GM18867 (cell line): ENCODE measurements around the gene VAT1L.

Source experiments
- ATAC-seq: cut with Tn5 transposase; IDR thresholded peaks from one replicate; pipeline ENCODE4 v1.9.1; 2021; ENCODE audit warnings: mild to moderate bottlenecking, moderate library complexity; ENCODE audit not compliant: unreplicated experiment

VAT1L gene

DNA sequence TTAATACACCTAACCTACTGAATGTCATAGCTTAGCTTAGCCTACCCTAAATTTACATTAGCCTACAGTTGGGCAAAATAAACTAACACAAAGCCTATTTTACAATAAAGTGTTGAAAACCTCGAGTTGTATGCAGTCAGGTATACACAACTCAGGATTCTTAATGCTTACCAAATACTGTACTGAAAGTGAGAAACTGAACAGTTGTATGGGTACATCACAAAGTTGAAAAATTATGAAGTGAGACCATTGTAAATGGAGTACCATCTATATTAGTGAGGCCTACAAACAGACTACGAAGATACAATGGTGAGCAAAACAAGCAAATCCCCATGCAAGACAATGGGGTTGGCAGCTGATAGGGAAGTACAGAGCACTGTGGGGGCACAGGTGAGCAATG, 79.7 kb downstream of the VAT1L start:
- peak; percentile 31 for ATAC-seq

DNA sequence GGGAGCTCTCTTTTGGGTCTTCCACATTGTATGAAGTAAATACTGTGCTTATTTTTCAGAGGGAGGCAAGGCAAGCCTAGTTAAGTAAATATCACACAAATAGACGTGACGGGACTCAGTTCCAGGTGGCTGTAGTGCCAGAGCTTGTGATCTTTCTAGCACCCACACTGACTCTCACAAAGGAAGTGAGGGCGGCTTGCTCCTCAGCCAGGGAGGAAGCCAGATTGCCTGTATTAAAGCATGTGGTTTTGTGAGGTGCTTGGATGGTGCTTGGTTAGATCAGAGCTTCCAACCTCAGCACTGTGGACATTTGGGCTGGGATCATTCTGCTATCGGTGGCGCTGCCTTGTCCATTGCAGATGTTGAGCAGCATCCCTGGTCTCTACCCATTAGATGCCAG, 80.1 kb downstream of the VAT1L start:
- peak; percentile 95 for ATAC-seq

DNA sequence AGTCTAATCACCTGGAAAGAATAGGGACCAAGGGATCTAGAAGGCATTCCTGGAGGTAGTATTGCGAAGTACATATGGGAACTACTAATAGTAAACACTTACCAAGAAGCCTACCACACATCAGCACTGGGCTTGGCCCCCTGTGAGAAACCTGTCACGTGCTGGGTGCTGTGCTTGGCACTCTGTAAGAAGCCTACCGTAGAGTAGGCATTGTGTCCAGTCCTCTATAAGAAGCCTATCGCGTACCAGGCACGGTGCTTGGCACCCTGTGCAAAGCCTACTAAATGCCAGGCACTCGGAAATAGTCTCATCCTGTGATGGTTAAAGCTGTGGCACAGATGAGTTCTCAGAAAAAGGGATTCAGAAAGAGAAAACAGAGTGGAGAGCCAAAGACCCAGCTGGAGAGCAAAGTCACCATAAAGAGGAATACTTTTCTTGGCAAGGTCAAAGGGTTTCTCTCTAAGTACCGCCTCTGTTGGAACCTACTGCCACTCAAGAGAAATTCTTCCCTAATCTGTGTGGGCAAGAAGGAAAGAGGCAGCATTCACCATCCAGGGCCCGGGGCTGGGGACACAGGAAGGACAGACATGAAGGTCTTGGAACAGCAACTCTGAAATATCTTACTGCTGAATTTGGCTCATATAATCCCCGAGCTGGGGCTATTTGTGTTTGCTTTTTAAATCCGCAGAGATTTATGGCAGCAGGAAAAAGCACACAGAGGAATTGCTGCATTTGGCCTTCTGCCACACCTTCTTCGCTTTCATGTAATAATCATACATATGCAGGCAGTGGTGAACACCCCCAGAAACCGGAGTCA, 81.8 kb downstream of the VAT1L start:
- no peak for ATAC-seq

DNA sequence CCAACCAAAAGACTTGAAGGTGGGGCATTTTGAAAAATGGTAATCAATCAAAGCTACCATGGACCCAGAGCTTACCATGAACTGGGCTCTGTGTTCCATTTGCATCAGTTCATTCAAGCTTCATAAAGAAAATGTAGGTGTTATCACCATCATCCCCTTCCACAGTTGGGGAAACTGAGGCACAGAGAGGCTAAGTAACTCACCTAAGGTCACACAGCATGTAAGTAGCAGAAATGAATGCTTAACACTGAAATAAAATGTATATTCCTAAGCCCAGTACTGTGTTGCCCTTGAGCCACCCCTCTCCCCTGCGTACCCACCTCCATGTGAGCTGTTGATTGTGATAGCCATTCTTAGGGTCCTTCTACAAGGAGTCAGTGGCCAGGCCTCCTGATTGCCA, 83.6 kb downstream of the VAT1L start:
- no peak for ATAC-seq

DNA sequence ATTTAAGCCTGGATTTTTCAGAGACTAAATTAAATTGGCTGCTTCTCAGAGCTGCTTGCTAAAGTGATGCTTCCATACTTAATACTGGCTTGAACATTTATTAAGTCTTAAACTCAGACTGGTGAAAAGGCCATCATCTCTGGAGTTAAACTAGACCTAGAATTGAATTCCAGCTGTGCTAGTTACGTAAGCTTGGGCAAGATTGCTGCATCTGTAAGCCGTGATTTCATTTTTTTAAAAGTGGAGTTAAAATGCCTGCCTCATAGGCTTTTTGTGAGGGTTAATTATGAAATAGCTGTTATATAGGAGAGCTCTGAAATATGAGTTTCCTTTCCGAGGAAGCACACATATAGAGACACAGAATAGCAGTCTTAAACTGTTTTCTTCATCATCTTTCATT, 84.7 kb downstream of the VAT1L start:
- no peak for ATAC-seq

DNA sequence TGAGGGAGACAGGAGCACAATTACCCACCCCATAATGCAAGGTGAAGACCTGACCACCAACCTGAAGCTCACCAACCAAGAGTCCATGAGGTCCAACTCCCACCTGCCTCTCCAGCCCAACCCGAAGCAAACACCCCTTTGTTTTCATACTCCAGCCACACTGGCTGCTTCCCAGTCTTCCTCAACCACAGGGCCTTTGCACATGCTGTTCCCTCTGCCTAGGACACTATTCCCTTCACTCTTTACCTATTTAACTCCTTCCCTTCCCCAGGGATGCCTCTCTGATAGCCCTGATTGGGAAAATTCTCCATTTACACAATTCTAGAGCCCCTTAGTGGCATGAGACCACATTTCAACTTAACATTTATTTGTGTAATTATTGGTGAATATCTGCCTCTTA, 86.0 kb downstream of the VAT1L start:
- ATAC-seq: no peak

DNA sequence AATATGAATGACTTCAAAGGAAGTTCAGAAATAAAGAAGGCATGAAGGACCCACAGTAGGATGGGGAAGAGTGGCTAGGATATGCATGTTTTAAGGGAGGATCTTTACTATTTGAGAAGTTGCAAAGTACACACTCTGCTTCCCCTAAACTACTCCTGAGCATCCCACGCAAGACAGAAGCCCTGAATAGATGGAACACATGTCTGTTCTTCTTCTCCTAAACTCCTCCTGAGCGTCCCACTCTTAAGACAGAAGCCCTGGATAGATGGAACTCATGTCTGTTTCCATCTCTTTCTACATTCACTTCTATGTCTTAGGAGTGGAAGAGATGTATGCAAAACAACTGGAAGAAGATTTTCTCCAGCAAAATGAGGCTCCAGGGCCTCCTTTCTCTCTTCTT, 88.4 kb downstream of the VAT1L start:
- no peak for ATAC-seq

DNA sequence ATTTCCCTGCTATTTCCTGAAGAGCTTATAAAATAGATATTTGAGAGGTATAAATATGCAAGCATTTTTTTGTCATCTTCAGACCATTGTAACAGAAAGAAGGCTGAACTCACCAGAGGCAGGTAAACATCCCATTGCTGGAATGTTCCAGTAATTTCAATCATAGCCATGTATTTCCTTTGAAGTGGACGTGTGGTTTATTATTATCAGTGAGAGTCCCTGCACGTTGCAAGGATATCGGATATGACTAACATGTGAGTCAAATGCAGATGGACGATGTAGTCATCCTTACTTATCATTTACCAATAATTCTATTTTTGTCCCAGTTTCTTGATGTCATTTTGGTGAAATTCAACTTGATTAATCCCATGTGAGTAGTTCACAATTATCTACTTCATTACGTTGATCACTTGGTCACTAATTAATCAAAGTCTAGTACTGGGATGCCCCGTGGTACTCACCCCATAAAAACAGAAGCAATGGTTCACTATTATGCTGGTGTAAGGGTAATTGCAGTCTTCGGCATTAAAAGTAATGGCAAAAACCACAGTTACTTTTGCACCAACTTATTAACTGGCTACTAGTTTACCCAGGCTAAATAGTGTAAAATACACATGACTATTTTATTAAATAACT, 89.5 kb downstream of the VAT1L start:
- ATAC-seq: no peak

DNA sequence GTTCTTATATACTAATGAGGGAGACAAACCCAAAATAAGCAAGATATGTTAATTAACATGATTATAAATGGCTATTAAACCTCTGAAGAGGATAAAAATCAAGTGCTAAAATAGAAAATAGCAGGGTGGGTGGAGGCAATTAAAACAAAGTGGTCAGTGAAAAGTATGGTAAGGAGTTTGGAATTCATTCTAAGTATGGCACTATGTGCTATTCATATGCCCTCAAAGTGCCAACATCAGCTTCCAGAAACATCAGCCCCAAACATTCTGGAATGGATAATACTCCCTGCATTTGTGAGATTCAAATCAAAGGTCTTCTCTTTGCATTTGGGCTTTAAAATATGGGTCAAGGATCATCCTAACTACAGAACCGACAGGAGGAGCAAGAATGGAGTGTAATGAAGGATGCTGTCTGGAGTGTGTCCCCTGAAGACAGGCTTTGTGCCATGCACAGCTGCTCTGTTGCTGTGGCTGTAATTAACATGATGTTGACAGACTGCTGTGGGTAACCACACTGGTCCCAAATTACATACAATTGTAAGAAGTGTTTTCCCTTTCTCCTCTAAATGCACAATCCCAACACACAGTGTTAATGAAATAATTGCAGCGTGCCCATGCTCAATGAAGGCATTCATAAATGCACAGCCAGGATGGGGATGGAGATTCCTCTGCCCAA, 93.1 kb downstream of the VAT1L start:
- no peak for ATAC-seq

DNA sequence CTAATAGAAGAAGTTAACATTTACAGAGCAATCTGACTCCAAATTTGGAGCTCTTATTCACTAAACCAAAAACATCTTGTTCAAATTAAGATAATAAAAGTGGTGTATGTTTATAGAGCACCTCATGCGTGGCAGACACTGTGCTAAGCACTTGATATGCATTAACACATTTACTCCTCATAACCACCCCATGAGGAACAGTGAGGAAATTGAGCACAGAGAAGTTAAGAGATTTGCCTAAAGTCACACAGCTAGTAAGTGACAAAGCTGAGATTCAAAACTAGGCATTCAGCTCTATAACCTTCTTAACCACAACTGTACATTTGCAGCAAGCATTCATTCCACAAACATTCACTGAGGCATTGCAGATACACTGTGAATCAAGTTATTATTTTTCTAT, 94.0 kb downstream of the VAT1L start:
- ATAC-seq: no peak

DNA sequence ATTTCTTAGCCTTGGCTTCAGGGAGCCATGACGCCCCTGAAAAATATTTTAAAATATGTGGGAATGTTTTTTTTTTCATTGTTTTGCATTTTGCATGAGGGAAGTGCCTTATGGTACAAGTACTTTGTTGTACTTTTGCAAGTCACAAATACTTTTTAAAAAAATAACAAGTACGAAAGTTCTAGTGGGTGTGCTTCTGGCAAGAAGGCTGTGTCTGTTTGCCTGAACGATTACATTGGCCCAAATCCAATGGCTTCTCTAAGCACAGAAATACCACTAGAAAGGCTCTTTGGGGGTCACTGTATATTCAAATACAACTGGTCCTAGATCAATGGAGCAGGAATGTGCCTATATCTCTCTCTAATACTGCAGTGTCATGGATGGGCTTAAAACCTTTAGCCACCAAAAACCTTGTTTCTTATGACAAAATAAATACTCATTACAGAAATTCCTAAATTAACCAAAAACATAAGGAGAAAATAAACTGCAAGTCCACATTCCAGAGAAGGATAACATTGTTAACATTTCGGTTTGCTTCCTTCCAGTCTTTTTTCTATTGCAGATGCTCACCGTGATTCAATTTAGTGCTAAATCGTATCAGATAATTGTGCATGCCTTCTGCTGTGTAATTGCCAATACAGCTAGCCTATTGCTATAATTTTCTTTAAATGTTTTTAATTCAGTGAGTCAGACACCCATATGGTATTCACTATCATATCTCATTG, 97.4 kb downstream of the VAT1L start:
- no peak for ATAC-seq

DNA sequence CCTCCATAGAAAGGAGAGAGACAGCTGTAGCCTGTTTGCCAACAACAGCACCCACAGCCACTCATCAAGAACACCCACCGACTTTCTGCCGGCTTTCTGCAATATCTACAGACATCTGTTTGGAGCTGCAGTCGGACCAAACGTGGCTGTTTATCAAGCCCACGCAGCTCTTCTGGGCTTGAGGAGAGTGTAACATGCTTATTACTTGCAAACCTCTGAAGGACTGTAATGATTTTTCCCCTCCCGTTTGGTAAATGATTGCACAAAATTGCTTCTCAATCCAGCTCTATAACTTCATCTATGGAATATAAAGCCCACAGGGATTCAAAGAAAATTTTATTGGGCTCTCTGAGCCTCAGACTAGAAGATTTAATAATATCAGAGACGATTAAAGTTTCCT, 100.5 kb downstream of the VAT1L start:
- ATAC-seq: no peak

DNA sequence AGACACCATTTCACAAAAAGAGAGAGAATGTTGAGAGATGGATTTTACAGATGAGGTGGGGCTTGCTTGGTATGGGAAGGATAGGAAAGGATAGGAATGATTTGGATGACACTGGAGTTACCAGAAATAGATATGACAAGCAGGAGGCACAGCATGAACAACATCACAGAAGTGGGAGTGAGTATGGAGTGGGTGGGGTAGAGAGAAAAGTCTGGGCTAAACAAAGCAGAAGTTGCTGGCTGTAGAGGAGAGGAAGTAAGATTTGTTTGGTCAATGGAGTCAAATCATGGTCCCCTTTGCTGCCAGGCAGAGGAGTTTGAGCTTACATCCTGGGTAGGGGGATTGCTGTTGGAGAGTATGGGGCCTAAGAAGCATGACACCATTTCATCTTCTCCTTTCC, 101.7 kb downstream of the VAT1L start:
- ATAC-seq: no peak

DNA sequence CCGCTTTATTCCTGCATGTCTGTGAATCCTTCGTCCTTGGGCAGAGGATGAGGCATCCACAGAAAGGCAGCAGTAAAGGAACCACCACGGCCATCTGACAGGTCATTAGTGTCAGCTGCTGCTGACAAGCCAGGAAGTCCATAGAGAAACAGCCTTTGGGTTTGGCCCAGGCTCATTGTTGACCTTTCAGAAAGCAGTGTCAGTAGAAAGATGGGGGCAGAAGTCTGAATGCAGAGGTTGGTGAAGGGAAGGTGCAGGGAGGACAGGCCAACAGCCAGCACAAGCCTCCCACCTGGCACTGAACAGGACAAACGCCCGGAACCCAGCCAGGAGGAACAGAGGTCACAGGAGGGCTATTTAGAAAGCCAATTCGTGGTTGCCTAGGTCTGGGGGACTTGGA, 105.8 kb downstream of the VAT1L start:
- no peak for ATAC-seq

DNA sequence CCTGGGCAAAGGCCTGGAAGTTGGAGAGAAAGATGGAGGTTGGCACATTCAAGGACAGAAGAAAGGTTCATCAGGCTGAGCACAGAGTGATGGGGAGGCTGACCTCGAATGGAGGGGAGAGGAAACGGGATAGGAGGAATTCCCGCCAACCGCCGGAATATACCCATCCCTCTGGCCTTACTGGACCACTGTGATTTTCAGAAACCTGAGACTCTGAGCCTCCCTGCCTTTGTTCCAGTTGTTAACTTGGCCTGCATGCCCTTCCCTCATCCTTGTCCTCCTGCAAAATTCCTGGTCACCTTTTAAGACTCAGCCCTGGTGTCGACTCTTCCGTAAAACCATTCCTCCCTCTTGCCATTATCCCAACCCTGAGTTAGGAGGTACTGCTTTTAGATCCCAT, 107.6 kb downstream of the VAT1L start:
- no peak for ATAC-seq

DNA sequence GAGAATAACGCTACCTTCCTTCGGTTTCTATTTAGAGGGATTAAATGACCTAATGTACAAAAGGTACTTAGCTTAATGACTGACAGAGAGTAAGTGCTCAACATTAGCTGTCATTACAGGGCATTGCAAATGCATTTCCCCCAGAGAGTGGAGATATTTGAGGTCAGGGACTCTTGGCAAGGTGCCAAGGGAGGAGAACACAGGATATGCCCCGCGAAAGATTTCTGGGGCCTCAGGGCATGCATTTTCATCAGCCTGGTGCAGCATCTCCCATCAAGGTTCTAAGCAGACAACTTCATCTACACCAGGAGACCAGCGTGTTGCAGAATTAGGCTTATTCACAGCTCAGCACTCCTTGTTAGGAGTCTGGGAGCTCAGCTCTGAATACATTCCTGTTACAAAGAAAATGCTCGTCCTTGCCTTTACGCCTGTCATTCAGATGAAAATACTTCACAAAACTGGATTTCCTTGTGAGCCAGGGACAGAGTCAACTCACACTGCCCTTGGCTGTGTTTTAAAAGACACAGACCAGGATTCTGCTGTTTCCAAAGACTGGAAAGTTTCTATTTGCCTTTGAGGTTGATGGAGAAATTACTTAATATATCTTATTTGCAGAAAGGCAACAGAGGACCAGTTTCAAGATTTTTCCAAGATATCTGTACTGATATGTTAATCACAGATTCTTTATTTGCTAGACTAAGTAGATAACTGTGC, 108.2 kb downstream of the VAT1L start:
- ATAC-seq: no peak

DNA sequence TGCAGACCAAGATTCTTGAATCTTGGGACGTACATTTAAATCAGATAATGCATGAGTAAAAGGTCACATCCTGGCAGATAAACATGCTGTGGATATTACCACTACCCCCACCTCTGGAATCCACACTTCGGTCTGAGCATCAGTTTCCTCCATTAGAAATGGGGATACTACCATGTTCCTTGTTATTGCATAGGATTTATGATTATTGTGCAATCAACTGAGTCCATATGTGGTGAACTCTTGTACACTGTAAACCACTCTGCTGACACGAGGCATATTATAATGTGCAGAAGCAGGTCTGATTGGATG, 108.7 kb downstream of the VAT1L start:
- ATAC-seq: no peak

DNA sequence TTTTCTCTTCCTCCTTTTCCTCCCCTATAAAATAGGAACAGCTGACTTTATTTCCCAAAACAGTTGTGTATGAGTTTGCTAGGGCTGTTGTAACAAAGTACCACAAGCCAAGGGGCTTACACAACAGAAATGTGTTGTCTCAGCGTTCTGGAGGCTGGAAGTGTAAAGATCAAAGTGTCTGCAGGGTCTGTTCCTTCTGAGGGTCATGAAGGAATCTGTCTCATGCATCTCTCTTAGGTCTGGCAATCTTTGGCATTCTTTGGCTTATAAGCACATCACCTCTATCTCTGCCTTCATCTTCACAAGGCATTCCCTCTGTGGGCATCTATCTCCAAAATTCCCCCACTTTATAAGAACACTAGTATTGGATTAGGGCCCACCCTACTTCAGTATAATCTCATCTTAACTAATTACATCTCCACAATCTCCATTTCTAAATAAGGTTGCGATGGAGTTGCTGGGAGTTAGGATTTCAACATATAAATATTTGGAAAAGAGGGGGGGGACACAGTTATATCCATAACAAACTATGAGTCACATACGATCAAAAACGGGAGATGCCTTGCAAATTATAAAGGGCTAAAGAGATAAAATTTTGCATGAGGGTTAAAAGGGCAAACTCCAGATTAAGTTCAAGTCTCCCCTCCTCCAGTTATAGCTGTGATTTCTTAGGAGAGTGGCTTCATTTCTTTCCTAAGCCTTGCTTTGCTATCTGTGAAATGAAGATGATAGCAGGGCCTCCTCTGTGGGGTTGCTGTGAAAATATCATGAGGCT, 109.7 kb downstream of the VAT1L start:
- ATAC-seq: no peak

DNA sequence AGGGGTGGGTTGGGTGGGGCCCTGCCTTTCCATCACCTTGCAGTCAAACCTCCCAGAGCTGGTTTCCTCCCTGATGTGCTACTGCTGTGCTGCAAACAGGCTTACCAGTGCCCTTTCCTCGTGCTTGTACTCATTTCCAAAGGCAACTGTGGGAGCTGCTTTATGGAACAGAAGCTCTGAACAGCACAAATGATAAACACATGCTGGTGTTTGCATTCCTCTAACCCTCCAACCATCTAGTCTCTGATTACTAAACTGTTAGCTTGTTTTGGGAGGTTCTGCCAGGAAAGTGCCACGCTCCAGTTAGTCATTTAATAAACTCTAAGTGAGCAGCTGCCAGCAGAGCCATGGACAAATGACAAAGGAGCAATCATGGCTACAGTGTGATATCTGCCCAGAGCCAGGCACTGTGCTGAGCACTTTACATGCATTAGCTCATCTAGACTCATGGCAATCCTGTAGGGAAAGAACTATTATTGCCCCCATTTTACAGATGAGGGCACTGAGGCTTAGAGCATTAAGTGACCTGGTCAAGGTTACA, 110.4 kb downstream of the VAT1L start:
- ATAC-seq: no peak

DNA sequence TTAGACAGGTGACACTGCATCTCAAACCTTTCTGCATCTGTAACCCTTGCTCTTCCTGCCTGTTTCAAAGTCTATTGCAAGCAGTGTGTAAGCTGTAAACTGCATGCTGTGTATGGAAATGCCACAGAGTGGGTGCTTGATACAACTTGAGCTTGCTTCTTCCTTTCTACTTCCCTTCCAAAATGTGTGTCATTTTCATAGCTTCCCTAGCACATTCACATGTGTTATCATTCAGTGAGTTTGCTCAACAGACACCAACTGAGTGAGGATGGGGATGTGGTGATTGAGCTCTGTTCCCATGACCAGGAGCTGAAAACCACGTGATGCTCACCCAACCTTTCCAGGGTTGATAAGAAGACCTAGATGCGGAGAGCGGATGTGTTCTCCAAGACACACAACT, 111.1 kb downstream of the VAT1L start:
- no peak for ATAC-seq
